Measurements from ENCODE around the gene RSPH3. TPM values are rescaled to one million over a fixed set of nuclear protein-coding genes. Genes with fewer than 3 reads are reported as not detected.
"Not testable (repeated sequence)": the region's sequence is repeated elsewhere in the genome, so short reads cannot be mapped to it uniquely, and the experiment has no call there.

Gene RSPH3
- total RNA-seq, 2 experiments from 2014 or later = 4.2 TPM

- H3K27ac Mint-ChIP-seq = peak overlapping the region; percentile 100
- DNase-seq (no peak), ATAC-seq (no peak)
- intact Hi-C loops (cut with micrococcal nuclease) = no loop called here
- H3K4me1 Mint-ChIP-seq (ENCODE audit: low read depth) = peaks cover 53% of the 10 kb centered on the region
- peak overlapping the region; percentile 100 for H3K4me3 Mint-ChIP-seq
- peaks cover 86% of the 10 kb centered on the region for H3K36me3 Mint-ChIP-seq (ENCODE audit: low read depth)
- H3K9me3 Mint-ChIP-seq = no peaks in the 10 kb centered on the region
- TF ChIP-seq CTCF (IDR thresholded peaks at IDR 0.05) = no peak
- ChIA-PET CTCF (interaction anchor here (0.6 to 15.5 kb wide), 17 partner anchors 9 to 93 kb away, joined by 3 to 289 read pairs (median 5); partner anchors contain the start of gene RSPH3), POLR2A (interaction anchor here (0.7 to 15.6 kb wide), 8 partner anchors 8 to 93 kb away, joined by 3 to 766 read pairs (median 102); no protein-coding TSS in a partner anchor)
- no peaks in the 10 kb centered on the region for H3K27me3 Mint-ChIP-seq
These were observed 41.2 kb upstream of the RSPH3 start for GRCh38 chr6:159041181-159041580.

GRCh38 chr6:159039885-159040258, 39.9 kb upstream of the RSPH3 start:
- TF ChIP-seq CTCF (IDR thresholded peaks at IDR 0.05) = no peak
- Mint-ChIP-seq H3K4me1 (ENCODE audit: low read depth) (peaks cover 54% of the 10 kb centered on the region), H3K9me3 (no peaks in the 10 kb centered on the region), H3K27ac (peak overlapping the region; percentile 100), H3K27me3 (no peaks in the 10 kb centered on the region), H3K4me3 (peak overlapping the region; percentile 100), H3K36me3 (ENCODE audit: low read depth) (peaks cover 99% of the 10 kb centered on the region)
- ChIA-PET POLR2A (interaction anchor here (1.0 to 15.6 kb wide), 10 partner anchors 10 to 390 kb away, joined by 6 to 766 read pairs (median 8); partner anchors contain the start of gene SYTL3), CTCF (interaction anchor here (0.8 to 15.5 kb wide), 15 partner anchors 10 to 95 kb away, joined by 3 to 289 read pairs (median 6); partner anchors contain the start of gene RSPH3)
- DNase-seq = no peak
- no peak for ATAC-seq
- intact Hi-C loops (cut with micrococcal nuclease) = loop anchor here (2.0 kb wide), 1 partner anchor 21 kb away; no protein-coding TSS in a partner anchor

DNA sequence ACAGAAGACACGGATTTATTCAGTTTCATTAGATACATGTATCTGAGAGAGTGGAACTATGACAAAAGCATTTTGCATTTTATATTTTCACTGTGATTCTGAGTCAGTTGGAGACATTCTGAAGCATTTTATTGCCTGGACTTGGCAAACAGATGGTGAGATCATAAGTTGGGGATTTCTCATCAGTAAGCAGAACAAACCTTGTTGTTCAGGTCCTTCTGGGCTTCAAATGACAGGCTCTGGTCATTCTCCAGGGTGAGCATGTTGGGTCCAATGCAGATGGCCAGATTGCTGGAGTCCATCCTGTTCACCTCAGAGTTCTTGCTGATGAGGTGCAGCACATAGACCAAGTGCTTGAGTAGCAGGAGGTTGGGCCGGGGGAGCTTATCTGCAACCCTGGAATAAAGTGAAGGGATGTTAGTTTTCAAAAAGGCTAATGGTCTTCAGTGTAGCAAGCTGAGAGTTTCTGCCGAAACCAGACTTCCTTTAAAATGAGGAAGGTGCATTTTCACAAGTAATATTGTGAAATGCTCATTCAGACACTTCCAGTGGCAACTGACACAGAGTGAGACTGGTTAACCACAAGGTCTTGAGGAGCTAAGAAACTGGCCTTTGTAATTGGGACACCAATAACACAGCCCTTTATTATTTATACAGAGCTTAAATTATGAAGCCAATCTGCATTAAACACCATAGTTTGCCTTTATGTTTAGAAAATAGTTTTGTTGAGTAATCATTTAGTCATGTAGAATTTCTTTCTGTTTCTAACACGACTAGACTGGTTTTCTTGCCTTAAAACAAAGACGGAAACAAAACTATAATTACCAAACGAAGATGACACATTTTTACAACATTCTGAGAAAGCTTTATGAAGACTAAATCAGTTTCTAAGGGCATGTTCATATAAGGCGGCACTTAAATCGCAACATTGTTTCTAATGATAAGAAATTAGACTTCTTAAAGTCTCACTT, 39.2 kb upstream of the RSPH3 start:
- ChIA-PET POLR2A (interaction anchor here (0.5 to 15.6 kb wide), 13 partner anchors 9 to 389 kb away, joined by 3 to 766 read pairs (median 8); partner anchors contain the start of genes RSPH3 and SYTL3), CTCF (interaction anchor here (0.9 to 15.5 kb wide), 15 partner anchors 10 to 95 kb away, joined by 3 to 289 read pairs (median 6); partner anchors contain the start of gene RSPH3)
- intact Hi-C loops (cut with micrococcal nuclease) = loop anchor here (2.0 kb wide), 1 partner anchor 20 kb away; no protein-coding TSS in a partner anchor
- DNase-seq = peak; percentile 60
- TF ChIP-seq CTCF (IDR thresholded peaks at IDR 0.05) = no peak
- peak overlapping the region; percentile 100 for H3K27ac Mint-ChIP-seq
- H3K36me3 Mint-ChIP-seq (ENCODE audit: low read depth) = peaks cover 94% of the 10 kb centered on the region
- peak; percentile 37 for ATAC-seq
- H3K4me1 Mint-ChIP-seq (ENCODE audit: low read depth) = peaks cover 54% of the 10 kb centered on the region
- H3K27me3 Mint-ChIP-seq = no peaks in the 10 kb centered on the region
- H3K9me3 Mint-ChIP-seq = no peaks in the 10 kb centered on the region
- peak overlapping the region; percentile 100 for H3K4me3 Mint-ChIP-seq

GRCh38 chr6:159038318-159038717, 38.3 kb upstream of the RSPH3 start:
- H3K36me3 Mint-ChIP-seq (ENCODE audit: low read depth) = peaks cover 85% of the 10 kb centered on the region
- POLR2A ChIA-PET = interaction anchor here (2.0 to 15.6 kb wide), 5 partner anchors 16 to 60 kb away, joined by 12 to 766 read pairs (median 207); partner anchors contain the start of gene RSPH3
- H3K9me3 Mint-ChIP-seq, DNase-seq, ATAC-seq, H3K27me3 Mint-ChIP-seq: not testable (repeated sequence)
- CTCF ChIA-PET = interaction anchor here (1.3 to 15.5 kb wide), 6 partner anchors 20 to 72 kb away, joined by 3 to 289 read pairs (median 23); no protein-coding TSS in a partner anchor
- peak overlapping the region; percentile 100 for H3K4me3 Mint-ChIP-seq
- intact Hi-C loops (cut with micrococcal nuclease) = loop anchor here (2.0 kb wide), 1 partner anchor 20 kb away; no protein-coding TSS in a partner anchor
- peak overlapping the region; percentile 100 for H3K27ac Mint-ChIP-seq
- peaks cover 58% of the 10 kb centered on the region for H3K4me1 Mint-ChIP-seq (ENCODE audit: low read depth)

DNA sequence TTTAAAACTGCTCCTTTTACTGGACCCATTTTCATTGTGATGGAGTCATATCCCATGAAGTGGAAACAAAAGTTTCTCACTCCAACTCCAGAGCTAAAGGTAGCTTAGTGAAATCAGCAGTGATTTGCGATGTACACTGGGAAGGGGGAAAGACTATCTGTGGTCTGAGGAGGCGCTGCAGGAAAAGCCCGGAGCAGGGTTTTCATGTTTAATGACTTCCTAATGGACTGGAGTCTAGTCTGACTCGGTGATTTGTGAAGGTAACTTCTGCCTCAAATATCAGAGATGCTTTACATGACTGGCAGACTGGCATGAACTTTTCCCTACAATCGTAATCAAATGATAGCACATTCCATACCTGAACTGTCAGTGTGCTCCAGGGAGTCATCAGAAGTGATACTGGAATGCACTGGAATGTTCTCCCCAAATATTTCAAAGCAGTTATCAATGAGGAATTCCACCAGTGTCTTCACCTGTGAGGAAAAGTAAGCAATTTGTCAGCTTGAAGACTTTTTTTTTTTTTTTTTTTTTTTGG, 37.8 kb upstream of the RSPH3 start:
- peaks cover 61% of the 10 kb centered on the region for H3K4me1 Mint-ChIP-seq (ENCODE audit: low read depth)

More for the DNA sequence above, 37.8 kb upstream of the RSPH3 start:
- no peak for DNase-seq
- Mint-ChIP-seq H3K9me3 (no peaks in the 10 kb centered on the region), H3K4me3 (peak overlapping the region; percentile 100), H3K36me3 (ENCODE audit: low read depth) (peaks cover 80% of the 10 kb centered on the region), H3K27me3 (no peaks in the 10 kb centered on the region), H3K27ac (peak overlapping the region; percentile 100)
- ChIA-PET CTCF (interaction anchor here (1.3 to 15.5 kb wide), 3 partner anchors 27 to 67 kb away, joined by 3 to 289 read pairs (median 113); no protein-coding TSS in a partner anchor), POLR2A (interaction anchor here (1.4 to 15.6 kb wide), 6 partner anchors 15 to 61 kb away, joined by 7 to 766 read pairs (median 202); partner anchors contain the start of gene RSPH3)
- no peak for ATAC-seq
- intact Hi-C loops (cut with micrococcal nuclease) = loop anchor here (2.0 kb wide), 1 partner anchor 19 kb away; no protein-coding TSS in a partner anchor
- no peak for TF ChIP-seq CTCF (IDR thresholded peaks at IDR 0.05)

Data from activated CD8-positive, alpha-beta T cell treated with anti-CD3 and anti-CD28 coated beads for 36 hours (primary cell).